Measurements from ENCODE around the gene RPAP3. TPM values are rescaled to one million over a fixed set of nuclear protein-coding genes. Genes with fewer than 3 reads are reported as not detected.

The RPAP3 gene
- total RNA-seq, 1 experiment from 2014 or later = 22.5 TPM

DNA sequence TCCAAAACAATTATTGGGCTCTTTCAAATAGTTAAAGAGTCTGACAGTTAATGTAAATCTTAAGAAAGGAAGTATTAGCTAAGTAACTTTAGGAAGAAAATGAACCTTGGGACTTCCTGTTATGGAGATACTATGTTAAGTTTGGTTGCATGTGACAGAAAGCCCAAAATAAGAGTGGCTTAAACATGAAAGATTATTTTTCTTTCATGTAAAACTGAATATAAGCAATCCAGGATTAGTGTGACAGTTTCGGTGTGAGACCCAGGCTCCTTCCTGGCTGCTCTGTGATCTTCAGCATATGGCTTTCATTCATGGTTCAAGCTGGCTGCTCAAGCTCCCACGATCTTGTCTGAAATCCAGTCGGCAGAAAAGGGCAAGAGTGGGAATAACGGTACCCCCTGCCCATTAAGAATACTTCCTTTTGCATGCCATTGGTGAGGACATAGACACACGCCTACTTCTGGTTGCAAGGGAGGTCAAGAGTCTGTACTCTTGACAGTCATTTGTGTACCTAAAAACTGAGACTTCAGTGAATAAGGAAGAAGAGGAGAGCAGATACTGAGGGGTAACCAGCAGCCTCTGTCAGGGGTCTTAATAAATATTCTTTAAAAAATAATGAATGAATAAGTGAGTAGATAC is 2.2 kb upstream of the RPAP3 start:
- no peak overlapping the region for H3K4me3 Mint-ChIP-seq (ENCODE audit: unreplicated experiment)
- peaks cover 6% of the 10 kb centered on the region for H3K36me3 Mint-ChIP-seq (ENCODE audit: insufficient read depth, unreplicated experiment)
- no TSS peak for BruUV-seq (replicated peaks)
- peaks cover 30% of the 10 kb centered on the region for H3K4me1 Mint-ChIP-seq (ENCODE audit: insufficient read depth, unreplicated experiment)
- no peak for DNase-seq (ENCODE audit: unreplicated experiment)
- no peak overlapping the region for H3K27ac Mint-ChIP-seq (ENCODE audit: low read depth, unreplicated experiment)
- ChIA-PET CTCF (interaction anchor here (0.9 to 2.1 kb wide), 3 partner anchors 7 to 131 kb away, joined by 3 to 8 read pairs (median 6); no protein-coding TSS in a partner anchor), POLR2A (interaction anchor here (0.6 to 2.2 kb wide), 6 partner anchors 7 to 630 kb away, joined by 3 to 14 read pairs (median 3); no protein-coding TSS in a partner anchor)
- TF ChIP-seq, protein P1, sequence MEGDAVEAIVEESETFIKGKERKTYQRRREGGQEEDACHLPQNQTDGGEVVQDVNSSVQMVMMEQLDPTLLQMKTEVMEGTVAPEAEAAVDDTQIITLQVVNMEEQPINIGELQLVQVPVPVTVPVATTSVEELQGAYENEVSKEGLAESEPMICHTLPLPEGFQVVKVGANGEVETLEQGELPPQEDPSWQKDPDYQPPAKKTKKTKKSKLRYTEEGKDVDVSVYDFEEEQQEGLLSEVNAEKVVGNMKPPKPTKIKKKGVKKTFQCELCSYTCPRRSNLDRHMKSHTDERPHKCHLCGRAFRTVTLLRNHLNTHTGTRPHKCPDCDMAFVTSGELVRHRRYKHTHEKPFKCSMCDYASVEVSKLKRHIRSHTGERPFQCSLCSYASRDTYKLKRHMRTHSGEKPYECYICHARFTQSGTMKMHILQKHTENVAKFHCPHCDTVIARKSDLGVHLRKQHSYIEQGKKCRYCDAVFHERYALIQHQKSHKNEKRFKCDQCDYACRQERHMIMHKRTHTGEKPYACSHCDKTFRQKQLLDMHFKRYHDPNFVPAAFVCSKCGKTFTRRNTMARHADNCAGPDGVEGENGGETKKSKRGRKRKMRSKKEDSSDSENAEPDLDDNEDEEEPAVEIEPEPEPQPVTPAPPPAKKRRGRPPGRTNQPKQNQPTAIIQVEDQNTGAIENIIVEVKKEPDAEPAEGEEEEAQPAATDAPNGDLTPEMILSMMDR (IDR thresholded peaks at IDR 0.05; ENCODE audit: unreplicated experiment) = no peak
- no peaks in the 10 kb centered on the region for H3K9me3 Mint-ChIP-seq (ENCODE audit: unreplicated experiment)
- intact Hi-C loops (cut with micrococcal nuclease) = no loop called here
- no peaks in the 10 kb centered on the region for H3K27me3 Mint-ChIP-seq (ENCODE audit: insufficient read depth, unreplicated experiment)

DNA sequence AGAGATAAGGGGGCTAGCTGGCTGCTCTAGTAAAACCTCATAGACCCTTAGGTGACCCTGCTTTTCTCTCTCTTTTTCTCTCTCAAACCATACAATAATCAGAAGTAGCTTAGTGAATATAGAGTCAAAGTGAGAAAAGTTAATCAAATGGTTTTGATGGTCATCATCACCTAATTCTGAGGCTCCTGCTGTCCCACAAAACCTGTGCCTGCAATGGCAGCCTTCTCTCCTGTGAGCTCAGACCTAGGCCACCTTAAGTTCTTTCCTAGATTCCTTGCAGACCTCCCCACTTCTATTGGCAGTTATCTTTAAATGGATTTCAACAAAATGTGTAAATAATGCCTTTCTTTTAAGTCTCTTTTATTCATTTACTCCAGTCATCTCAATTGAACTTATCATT is 1.5 kb upstream of the RPAP3 start:
- no peak for DNase-seq (ENCODE audit: unreplicated experiment)
- H3K4me1 Mint-ChIP-seq (ENCODE audit: insufficient read depth, unreplicated experiment) = peaks cover 30% of the 10 kb centered on the region
- no peaks in the 10 kb centered on the region for H3K27me3 Mint-ChIP-seq (ENCODE audit: insufficient read depth, unreplicated experiment)
- TF ChIP-seq, protein P1 (IDR thresholded peaks at IDR 0.05; ENCODE audit: unreplicated experiment) = no peak
- ChIA-PET POLR2A (interaction anchor here (0.6 to 2.2 kb wide), 14 partner anchors 8 to 1716 kb away, joined by 3 to 14 read pairs (median 3); partner anchors contain the start of gene SCAF11), CTCF (interaction anchor here (0.6 to 2.1 kb wide), 6 partner anchors 8 to 178 kb away, joined by 3 to 8 read pairs (median 4); no protein-coding TSS in a partner anchor)
- intact Hi-C loops (cut with micrococcal nuclease) = no loop called here
- H3K27ac Mint-ChIP-seq (ENCODE audit: low read depth, unreplicated experiment) = no peak overlapping the region
- H3K9me3 Mint-ChIP-seq (ENCODE audit: unreplicated experiment) = no peaks in the 10 kb centered on the region
- no peak overlapping the region for H3K4me3 Mint-ChIP-seq (ENCODE audit: unreplicated experiment)
- H3K36me3 Mint-ChIP-seq (ENCODE audit: insufficient read depth, unreplicated experiment) = peaks cover 6% of the 10 kb centered on the region
- BruUV-seq (replicated peaks) = no TSS peak

DNA sequence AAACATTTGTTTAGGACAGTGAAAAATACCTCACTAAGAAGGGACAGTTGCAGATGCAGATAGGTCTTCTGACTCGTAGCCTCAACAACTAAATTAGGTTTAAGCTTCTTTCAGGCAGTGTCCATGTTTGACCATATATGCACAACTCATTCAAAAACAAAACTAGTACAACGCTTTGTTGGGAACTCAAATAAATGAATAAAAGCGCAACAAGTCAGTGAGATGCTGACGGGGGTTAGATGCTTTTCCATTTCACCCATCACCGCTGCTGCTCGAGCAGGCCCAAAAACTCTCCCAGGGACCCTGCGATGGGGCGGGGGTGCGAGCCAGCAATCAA is 633 bp downstream of the RPAP3 start:
- intact Hi-C loops (cut with micrococcal nuclease) = no loop called here
- no peaks in the 10 kb centered on the region for H3K27me3 Mint-ChIP-seq (ENCODE audit: insufficient read depth, unreplicated experiment)
- H3K27ac Mint-ChIP-seq (ENCODE audit: low read depth, unreplicated experiment) = no peak overlapping the region
- no peak for DNase-seq (ENCODE audit: unreplicated experiment)
- H3K36me3 Mint-ChIP-seq (ENCODE audit: insufficient read depth, unreplicated experiment) = peaks cover 12% of the 10 kb centered on the region
- TF ChIP-seq, protein P1 (IDR thresholded peaks at IDR 0.05; ENCODE audit: unreplicated experiment) = no peak
- H3K4me1 Mint-ChIP-seq (ENCODE audit: insufficient read depth, unreplicated experiment) = peaks cover 30% of the 10 kb centered on the region
- CTCF ChIA-PET = interaction anchor here (0.5 to 1.8 kb wide), 11 partner anchors 9 to 321 kb away, joined by 3 to 11 read pairs (median 6); no protein-coding TSS in a partner anchor
- H3K9me3 Mint-ChIP-seq (ENCODE audit: unreplicated experiment) = no peaks in the 10 kb centered on the region
- peak overlapping the region; percentile 88 for H3K4me3 Mint-ChIP-seq (ENCODE audit: unreplicated experiment)
- POLR2A ChIA-PET = interaction anchor here (0.6 to 2.6 kb wide), 7 partner anchors 10 to 1425 kb away, joined by 3 to 12 read pairs (median 3); no protein-coding TSS in a partner anchor
- no TSS peak for BruUV-seq (replicated peaks)

DNA sequence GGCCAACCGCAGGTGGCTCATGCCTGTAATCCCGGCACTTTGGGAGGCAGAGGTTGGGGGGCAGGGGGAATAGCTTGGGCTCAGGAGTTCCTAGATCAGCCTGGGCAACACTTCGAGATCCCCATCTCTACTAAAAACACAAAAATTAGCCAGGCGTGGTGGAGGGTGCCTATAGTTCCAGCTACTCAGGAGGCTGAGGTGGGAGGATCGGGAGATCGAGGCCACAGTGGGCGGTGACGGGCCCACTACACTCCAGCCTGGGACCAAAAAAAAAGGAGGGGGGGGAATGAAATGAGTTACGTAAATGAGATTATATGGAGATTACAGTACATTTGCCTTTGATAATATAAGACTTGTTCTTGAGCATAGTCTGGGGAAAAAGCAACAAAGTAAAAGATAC is 1.1 kb downstream of the RPAP3 start:
- Mint-ChIP-seq H3K4me3 (ENCODE audit: unreplicated experiment) (peak overlapping the region; percentile 88), H3K27ac (ENCODE audit: low read depth, unreplicated experiment) (no peak overlapping the region), H3K9me3 (ENCODE audit: unreplicated experiment) (no peaks in the 10 kb centered on the region), H3K27me3 (ENCODE audit: insufficient read depth, unreplicated experiment) (no peaks in the 10 kb centered on the region), H3K36me3 (ENCODE audit: insufficient read depth, unreplicated experiment) (peaks cover 17% of the 10 kb centered on the region), H3K4me1 (ENCODE audit: insufficient read depth, unreplicated experiment) (peaks cover 30% of the 10 kb centered on the region)
- ChIA-PET POLR2A (interaction anchor here (0.6 to 2.6 kb wide), 7 partner anchors 10 to 1425 kb away, joined by 3 to 12 read pairs (median 3); no protein-coding TSS in a partner anchor), CTCF (interaction anchor here (0.5 to 1.8 kb wide), 13 partner anchors 8 to 634 kb away, joined by 3 to 11 read pairs (median 6); no protein-coding TSS in a partner anchor)
- intact Hi-C loops (cut with micrococcal nuclease) = no loop called here
- no TSS peak for BruUV-seq (replicated peaks)
- TF ChIP-seq, protein P1 (IDR thresholded peaks at IDR 0.05; ENCODE audit: unreplicated experiment) = no peak
- no peak for DNase-seq (ENCODE audit: unreplicated experiment)
